ENCODE data around the gene GDI1. TPM values are rescaled to one million over a fixed set of nuclear protein-coding genes. Genes with fewer than 3 reads are reported as not detected.
A peak's percentile ranks its signal among the peaks of the same experiment; 100 is the strongest.

GDI1 gene
- total RNA-seq, 1 experiment from 2014 or later: 96.1 TPM

DNA sequence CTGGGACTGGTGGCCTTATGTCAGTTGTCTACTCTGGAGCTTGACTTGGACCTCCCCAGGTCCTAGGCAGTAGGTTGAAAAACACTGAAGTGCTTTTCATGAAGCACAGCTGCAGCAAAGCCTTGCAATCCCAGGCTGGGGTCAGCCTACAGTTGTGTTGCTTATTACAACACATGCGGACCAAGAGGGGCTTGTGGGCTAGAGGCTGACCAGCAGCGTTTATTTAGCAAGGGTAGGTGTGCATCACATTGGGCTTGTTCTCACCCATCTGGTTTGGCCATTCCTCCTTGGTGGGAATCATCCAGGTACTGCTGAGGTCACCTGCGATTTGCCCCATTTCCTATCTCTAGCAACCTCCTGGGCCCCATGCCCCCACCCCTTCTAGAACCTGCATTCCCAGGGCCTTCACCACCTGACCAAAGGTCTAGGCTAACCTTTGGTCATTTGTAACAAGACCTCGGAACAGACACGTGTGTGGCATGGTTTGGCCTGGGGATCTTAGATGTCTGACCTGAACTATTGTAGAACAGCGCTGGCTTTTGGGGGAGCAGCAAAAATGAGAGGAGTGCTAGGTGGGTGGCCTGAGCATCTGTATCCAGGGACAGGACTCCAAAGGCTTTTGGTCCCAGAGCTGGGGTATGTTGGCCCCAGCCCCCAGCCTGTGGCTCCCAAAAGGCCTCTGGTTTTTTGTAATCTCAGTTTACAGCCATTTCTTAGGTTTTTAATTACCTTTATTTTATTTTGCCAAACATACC lies 35.7 kb upstream of the GDI1 start:
- H3K4me1 ChIP-seq (ENCODE audit: insufficient read depth, low read length): peaks cover 12% of the 10 kb centered on the region; the same call in 1 of the 2 replicates
- no peak overlapping the region for H3K27ac ChIP-seq (ENCODE audit: low read length)
- DNase-seq (peak; percentile 30), ATAC-seq (peak; percentile 0; the same call in 1 of the 2 replicates)
- peaks cover 32% of the 10 kb centered on the region for H3K79me2 ChIP-seq (ENCODE audit: low read length)
- H3K36me3 ChIP-seq (ENCODE audit: low read depth, low read length): peaks cover 25% of the 10 kb centered on the region
- H3F3A ChIP-seq (ENCODE audit: low read length, unreplicated experiment): peaks cover 22% of the 10 kb centered on the region
- no peak overlapping the region for H3K9ac ChIP-seq (ENCODE audit: low read length)
- H4K20me1 ChIP-seq (ENCODE audit: low read length): peaks cover 24% of the 10 kb centered on the region
- H3K4me2 ChIP-seq (ENCODE audit: low read length): 0 out of 2 replicates have a peak overlapping the region, but pooled peaks have one; percentile 4
- no peak overlapping the region for H3K4me3 ChIP-seq (ENCODE audit: low read length)
- TF ChIP-seq EZH2 (IDR thresholded peaks at IDR 0.05; ENCODE audit: low read length, unreplicated experiment) (no peak), EZH2phosphoT487 (IDR thresholded peaks at IDR 0.05; ENCODE audit: borderline replicate concordance, low read length) (no peak)
- TF ChIP-seq, protein P1, sequence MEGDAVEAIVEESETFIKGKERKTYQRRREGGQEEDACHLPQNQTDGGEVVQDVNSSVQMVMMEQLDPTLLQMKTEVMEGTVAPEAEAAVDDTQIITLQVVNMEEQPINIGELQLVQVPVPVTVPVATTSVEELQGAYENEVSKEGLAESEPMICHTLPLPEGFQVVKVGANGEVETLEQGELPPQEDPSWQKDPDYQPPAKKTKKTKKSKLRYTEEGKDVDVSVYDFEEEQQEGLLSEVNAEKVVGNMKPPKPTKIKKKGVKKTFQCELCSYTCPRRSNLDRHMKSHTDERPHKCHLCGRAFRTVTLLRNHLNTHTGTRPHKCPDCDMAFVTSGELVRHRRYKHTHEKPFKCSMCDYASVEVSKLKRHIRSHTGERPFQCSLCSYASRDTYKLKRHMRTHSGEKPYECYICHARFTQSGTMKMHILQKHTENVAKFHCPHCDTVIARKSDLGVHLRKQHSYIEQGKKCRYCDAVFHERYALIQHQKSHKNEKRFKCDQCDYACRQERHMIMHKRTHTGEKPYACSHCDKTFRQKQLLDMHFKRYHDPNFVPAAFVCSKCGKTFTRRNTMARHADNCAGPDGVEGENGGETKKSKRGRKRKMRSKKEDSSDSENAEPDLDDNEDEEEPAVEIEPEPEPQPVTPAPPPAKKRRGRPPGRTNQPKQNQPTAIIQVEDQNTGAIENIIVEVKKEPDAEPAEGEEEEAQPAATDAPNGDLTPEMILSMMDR (conservative IDR thresholded peaks at IDR 0.05; ENCODE audit: low read depth, low read length): no peak
- no peaks in the 10 kb centered on the region for H3K27me3 ChIP-seq (ENCODE audit: low read length)
- H3K9me2 ChIP-seq (replicated peaks; ENCODE audit: low read length): no peaks in the 10 kb centered on the region
- POLR2A ChIA-PET (ENCODE audit: unreplicated experiment): no interaction called here
- BruUV-seq (replicated peaks): no TSS peak
- CTCF ChIA-PET: no interaction called here
- no peak overlapping the region for H2AFZ ChIP-seq (ENCODE audit: low read length)
- intact Hi-C loops (cut with micrococcal nuclease): no loop called here
- H3K9me3 ChIP-seq (ENCODE audit: low read length): no peaks in the 10 kb centered on the region

DNA sequence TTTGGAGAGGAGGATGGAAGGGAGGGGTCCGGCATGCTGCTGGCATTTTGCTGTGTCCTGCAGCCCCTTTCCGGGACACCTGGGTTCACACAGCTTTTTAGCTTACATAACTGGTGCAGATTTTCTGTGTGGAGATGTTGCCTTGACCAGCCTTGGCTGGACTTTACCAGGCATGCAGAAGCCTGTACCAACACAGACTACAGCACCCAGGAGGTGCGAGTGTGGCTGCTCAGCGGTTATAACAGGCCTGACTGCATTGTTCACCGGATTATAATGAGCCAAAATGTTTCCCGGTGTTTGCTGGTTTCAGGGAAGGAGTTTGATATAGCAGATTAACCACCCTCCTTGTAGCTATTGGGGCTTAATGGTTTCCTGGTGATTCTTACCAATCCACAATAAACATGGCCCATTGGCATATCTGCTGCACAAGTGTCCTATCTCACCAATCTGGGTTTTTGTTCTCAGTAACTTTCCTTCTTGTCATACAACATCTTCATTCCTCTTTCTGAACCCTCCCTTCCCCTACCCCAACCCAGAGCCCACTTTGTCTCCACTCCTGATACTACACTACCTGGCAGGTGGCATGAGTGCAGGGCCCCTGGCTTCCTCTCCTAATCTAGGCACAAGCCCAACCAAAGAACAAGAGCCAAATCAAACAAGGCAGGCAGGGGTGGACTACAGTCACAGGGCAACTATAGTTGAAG lies 34.9 kb upstream of the GDI1 start:
- Histone ChIP-seq H3K4me2 (ENCODE audit: low read length) (no peak overlapping the region), H3F3A (ENCODE audit: low read length, unreplicated experiment) (peaks cover 22% of the 10 kb centered on the region), H3K79me2 (ENCODE audit: low read length) (peaks cover 29% of the 10 kb centered on the region), H4K20me1 (ENCODE audit: low read length) (peaks cover 24% of the 10 kb centered on the region), H3K9ac (ENCODE audit: low read length) (no peak overlapping the region), H3K4me3 (ENCODE audit: low read length) (no peak overlapping the region), H3K9me3 (ENCODE audit: low read length) (no peaks in the 10 kb centered on the region), H3K27ac (ENCODE audit: low read length) (no peak overlapping the region), H3K27me3 (ENCODE audit: low read length) (no peaks in the 10 kb centered on the region), H3K4me1 (ENCODE audit: insufficient read depth, low read length) (peaks cover 9% of the 10 kb centered on the region; the same call in 1 of the 2 replicates), H3K9me2 (replicated peaks; ENCODE audit: low read length) (no peaks in the 10 kb centered on the region), H3K36me3 (ENCODE audit: low read depth, low read length) (peaks cover 25% of the 10 kb centered on the region), H2AFZ (ENCODE audit: low read length) (no peak overlapping the region)
- intact Hi-C loops (cut with micrococcal nuclease): no loop called here
- ATAC-seq: peak; percentile 11
- DNase-seq: peak; percentile 44
- ChIA-PET CTCF (no interaction called here), POLR2A (ENCODE audit: unreplicated experiment) (no interaction called here)
- BruUV-seq (replicated peaks): no TSS peak
- TF ChIP-seq EZH2 (IDR thresholded peaks at IDR 0.05; ENCODE audit: low read length, unreplicated experiment): no peak
- no peak for TF ChIP-seq EZH2phosphoT487 (IDR thresholded peaks at IDR 0.05; ENCODE audit: borderline replicate concordance, low read length)
- TF ChIP-seq, protein P1 (conservative IDR thresholded peaks at IDR 0.05; ENCODE audit: low read depth, low read length): no peak

Measured in PC-3 (cell line).